HCT116 (cell line): ENCODE data around the gene SCYGR3.

ENCODE experiments used
- YY1 ChIP-seq: IDR thresholded peaks from 2 replicates; pipeline ENCODE4 v1.6.1; 2011; ENCODE audit warnings: low read length, low read depth, moderate library complexity, mild to moderate bottlenecking; ENCODE audit not compliant: insufficient replicate concordance; ENCODE audit errors: extremely low read depth
- ZNF274 ChIP-seq: fragments of 200-500 bp; sonication (Bioruptor generic); IDR thresholded peaks from 2 replicates; pipeline ENCODE4 v1.6.1; 2014; ENCODE audit warnings: mild to moderate bottlenecking, low read depth, low read length, inconsistent platforms

DNA sequence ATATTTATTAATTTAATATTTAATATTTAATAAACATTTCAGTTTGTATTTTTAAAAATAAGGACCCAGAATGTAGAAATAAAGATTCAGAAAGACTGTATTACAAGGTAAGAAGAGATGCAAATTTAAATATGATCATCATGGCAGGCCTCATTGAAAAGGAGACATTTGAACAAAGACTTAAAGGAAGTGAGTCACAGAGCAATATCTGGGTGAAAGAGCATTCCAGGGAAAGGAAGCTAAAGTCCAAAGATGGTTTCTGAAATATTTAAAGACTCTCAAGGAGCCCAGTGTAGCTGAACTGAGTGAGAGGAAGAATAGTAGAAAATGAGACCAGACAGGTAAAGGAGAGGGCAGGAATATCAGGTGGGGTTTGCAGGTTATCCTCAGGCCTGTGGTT, 8.6 kb upstream of the SCYGR3 start:
- TF ChIP-seq ZNF274 (no peak), YY1 (no peak)
